Ishikawa (cell line): ENCODE data around the gene ACOX2.

Experiments used
- CEBPB ChIP-seq: IDR thresholded peaks from 2 replicates; pipeline ENCODE4 v1.6.1; 2012
- EGR1 ChIP-seq: IDR thresholded peaks from 2 replicates; pipeline ENCODE4 v1.6.1; 2012
- EP300 ChIP-seq: IDR thresholded peaks from 2 replicates; pipeline ENCODE4 v1.6.1; 2012; ENCODE audit warnings: borderline replicate concordance
- FOXM1 ChIP-seq: IDR thresholded peaks from 2 replicates; pipeline ENCODE4 v1.6.1; 2012; ENCODE audit warnings: low read depth, borderline replicate concordance
- MAX ChIP-seq: IDR thresholded peaks from 2 replicates; pipeline ENCODE4 v1.6.1; 2012
- NFIC ChIP-seq: IDR thresholded peaks from 2 replicates; pipeline ENCODE4 v1.6.1; 2012
- RAD21 ChIP-seq: IDR thresholded peaks from 2 replicates; pipeline ENCODE4 v1.6.1; 2012; ENCODE audit warnings: low read depth
- TAF1 ChIP-seq: IDR thresholded peaks from 2 replicates; pipeline ENCODE4 v1.6.1; 2012; ENCODE audit warnings: low read depth, mild to moderate bottlenecking
- TCF12 ChIP-seq: IDR thresholded peaks from 2 replicates; pipeline ENCODE4 v1.6.1; 2012; ENCODE audit warnings: low read depth
- TEAD4 ChIP-seq: IDR thresholded peaks from 2 replicates; pipeline ENCODE4 v1.6.1; 2012
- TF ChIP-seq, protein P1 (sequence below): IDR thresholded peaks from 2 replicates; pipeline ENCODE4 v1.6.1; 2012; ENCODE audit warnings: low read depth, mild to moderate bottlenecking

DNA sequence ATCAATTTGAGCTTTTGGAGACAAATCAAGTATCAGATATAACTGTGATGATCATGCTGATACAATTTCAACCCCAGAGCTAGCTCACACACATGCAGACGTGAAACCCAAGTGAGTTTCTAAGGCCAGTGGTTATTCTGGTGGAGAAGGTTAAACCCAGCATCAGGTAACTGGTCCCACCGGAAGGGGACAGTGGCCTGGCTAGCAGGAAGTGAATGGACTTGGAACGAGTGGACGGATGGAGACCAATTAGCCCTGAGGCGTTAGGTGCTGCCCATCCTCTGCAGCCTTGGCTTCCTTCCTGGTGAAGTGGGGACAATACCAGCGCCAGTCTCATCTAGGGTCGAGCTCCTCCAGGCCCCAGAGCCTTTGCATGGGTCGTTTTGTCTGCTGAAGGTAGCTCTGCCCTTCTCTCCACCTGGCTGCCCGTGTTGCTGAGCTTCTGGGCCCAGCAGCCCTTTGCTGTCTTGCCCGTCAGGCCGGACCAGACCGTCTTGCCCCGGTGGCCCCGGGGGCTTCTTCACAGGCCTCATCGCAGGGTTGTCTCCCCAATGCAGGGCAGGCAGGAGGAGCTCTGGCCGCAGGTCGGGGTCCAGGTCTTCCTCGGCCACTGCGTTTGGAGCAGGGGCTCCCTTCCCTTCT, 46.0 kb downstream of the ACOX2 start:
- TF ChIP-seq TAF1 = no peak
- no peak for TF ChIP-seq EGR1
- TF ChIP-seq EP300 = no peak
- TF ChIP-seq, protein P1, sequence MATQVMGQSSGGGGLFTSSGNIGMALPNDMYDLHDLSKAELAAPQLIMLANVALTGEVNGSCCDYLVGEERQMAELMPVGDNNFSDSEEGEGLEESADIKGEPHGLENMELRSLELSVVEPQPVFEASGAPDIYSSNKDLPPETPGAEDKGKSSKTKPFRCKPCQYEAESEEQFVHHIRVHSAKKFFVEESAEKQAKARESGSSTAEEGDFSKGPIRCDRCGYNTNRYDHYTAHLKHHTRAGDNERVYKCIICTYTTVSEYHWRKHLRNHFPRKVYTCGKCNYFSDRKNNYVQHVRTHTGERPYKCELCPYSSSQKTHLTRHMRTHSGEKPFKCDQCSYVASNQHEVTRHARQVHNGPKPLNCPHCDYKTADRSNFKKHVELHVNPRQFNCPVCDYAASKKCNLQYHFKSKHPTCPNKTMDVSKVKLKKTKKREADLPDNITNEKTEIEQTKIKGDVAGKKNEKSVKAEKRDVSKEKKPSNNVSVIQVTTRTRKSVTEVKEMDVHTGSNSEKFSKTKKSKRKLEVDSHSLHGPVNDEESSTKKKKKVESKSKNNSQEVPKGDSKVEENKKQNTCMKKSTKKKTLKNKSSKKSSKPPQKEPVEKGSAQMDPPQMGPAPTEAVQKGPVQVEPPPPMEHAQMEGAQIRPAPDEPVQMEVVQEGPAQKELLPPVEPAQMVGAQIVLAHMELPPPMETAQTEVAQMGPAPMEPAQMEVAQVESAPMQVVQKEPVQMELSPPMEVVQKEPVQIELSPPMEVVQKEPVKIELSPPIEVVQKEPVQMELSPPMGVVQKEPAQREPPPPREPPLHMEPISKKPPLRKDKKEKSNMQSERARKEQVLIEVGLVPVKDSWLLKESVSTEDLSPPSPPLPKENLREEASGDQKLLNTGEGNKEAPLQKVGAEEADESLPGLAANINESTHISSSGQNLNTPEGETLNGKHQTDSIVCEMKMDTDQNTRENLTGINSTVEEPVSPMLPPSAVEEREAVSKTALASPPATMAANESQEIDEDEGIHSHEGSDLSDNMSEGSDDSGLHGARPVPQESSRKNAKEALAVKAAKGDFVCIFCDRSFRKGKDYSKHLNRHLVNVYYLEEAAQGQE = no peak
- TF ChIP-seq TCF12 = no peak
- no peak for TF ChIP-seq NFIC
- no peak for TF ChIP-seq MAX
- no peak for TF ChIP-seq FOXM1
- TF ChIP-seq TEAD4 = no peak
- TF ChIP-seq RAD21 = no peak
- TF ChIP-seq CEBPB = no peak
